MM.1S (cell line): ENCODE results near the gene PGAM2.

ENCODE experiments used
- EZH2 ChIP-seq: fragments of 300-600 bp; sonication (generic); optimal IDR thresholded peaks from 2 replicates; pipeline ENCODE3; 2017; ENCODE audit warnings: low read depth, mild to moderate bottlenecking, antibody characterized with exemption, low read length, mixed read lengths
- EZH2phosphoT487 ChIP-seq: fragments of 300-600 bp; sonication (generic); IDR thresholded peaks from 2 replicates; pipeline ENCODE4 v1.6.1; 2018; ENCODE audit warnings: antibody characterized with exemption, low read length
- TF ChIP-seq, protein P1 (sequence below): fragments of 300-600 bp; sonication (generic); IDR thresholded peaks from 2 replicates; pipeline ENCODE4 v1.5.1; 2016; ENCODE audit warnings: antibody characterized with exemption, low read length, mixed read lengths

DNA sequence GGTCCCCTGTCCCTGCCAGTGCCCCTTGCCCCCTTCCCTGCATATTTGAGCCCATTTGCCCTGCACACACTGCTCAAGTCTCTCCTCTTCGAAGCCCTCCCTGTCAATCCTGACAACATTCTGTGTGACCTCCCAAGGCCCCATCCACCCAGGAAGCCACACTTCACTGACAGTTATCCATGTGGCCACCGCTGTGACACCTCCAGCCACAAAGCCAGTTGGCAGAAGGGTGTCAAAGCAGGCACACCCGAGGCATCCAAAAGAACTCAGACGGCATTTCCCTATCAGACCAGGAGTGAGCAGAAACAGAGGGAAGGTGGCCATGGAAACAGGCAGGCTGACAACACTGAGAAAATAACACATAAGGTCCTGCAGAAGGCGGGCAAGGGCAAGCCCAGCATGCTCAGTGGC, 12.3 kb upstream of the PGAM2 start:
- no peak for TF ChIP-seq EZH2
- TF ChIP-seq, protein P1, sequence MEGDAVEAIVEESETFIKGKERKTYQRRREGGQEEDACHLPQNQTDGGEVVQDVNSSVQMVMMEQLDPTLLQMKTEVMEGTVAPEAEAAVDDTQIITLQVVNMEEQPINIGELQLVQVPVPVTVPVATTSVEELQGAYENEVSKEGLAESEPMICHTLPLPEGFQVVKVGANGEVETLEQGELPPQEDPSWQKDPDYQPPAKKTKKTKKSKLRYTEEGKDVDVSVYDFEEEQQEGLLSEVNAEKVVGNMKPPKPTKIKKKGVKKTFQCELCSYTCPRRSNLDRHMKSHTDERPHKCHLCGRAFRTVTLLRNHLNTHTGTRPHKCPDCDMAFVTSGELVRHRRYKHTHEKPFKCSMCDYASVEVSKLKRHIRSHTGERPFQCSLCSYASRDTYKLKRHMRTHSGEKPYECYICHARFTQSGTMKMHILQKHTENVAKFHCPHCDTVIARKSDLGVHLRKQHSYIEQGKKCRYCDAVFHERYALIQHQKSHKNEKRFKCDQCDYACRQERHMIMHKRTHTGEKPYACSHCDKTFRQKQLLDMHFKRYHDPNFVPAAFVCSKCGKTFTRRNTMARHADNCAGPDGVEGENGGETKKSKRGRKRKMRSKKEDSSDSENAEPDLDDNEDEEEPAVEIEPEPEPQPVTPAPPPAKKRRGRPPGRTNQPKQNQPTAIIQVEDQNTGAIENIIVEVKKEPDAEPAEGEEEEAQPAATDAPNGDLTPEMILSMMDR, result no peak
- TF ChIP-seq EZH2phosphoT487, result no peak
